HepG2 (cell line): ENCODE measurements around the gene LYPD8.

Source experiments
- KDM5A ChIP-seq: fragments of 200-600 bp; sonication (generic); IDR thresholded peaks from 2 replicates; pipeline ENCODE4 v1.7.0; 2018; ENCODE audit warnings: antibody characterized with exemption, mild to moderate bottlenecking, low read length, borderline replicate concordance
- ZNF549 ChIP-seq: sonication (generic); formaldehyde crosslinking; IDR thresholded peaks from 2 replicates; pipeline ENCODE4 v1.5.0; 2020; ENCODE audit warnings: missing genetic modification reagents

DNA sequence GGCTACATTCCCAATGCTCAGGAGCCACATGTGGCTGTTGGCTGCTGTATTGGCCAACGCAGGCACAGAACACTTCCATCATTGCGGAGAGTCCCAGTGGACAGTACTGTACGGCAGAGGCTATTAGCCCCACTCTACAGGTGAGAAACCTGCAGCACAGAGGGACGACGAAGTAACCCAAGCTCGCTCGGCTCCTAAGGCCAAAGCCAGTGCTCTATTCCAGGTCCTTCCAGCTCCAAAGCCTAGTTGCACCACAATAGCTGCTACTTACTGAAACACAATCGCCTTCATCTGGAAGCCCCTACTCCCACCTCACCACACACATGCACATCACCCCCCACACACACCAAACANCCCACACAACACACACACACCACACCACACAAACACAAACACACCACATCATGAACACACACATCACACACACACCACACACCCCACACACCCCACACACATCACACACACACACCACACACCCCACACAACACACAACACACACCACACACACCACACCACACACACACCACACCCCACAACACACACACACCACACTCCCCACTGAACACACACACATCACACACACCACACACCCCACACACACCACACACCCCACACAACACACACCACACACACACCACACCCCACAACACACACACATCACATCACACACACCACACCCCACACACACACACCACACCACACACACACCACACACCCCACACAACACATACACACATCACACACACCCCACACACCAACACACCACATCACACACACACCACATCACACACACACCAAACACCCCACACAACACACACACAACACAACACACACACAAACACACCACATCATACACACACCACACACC lies 3.2 kb downstream of the LYPD8 start:
- TF ChIP-seq KDM5A (no peak), ZNF549 (CRISPR knock-in tag) (no peak)
